Keratinocyte (primary cell): ENCODE results near the gene R3HDM2.

Source experiments
- EZH2 ChIP-seq: IDR thresholded peaks from one replicate; pipeline ENCODE4 v1.6.1; 2012; ENCODE audit warnings: inconsistent platforms, mild to moderate bottlenecking, low read length, moderate library complexity
- TF ChIP-seq, protein P1 (sequence below), 3 experiments: IDR thresholded peaks in 1 of 3; conservative IDR thresholded peaks in 1 of 3; optimal IDR thresholded peaks in 1 of 3; 2 replicates in 2 of 3; 3 replicates in 1 of 3; pipeline versions ENCODE3 to v1.5.1; 2011; ENCODE audit warnings: low read length in 3 of 3, mild to moderate bottlenecking in 3 of 3, moderate library complexity in 2 of 3, control low read depth in 1 of 3, inconsistent platforms in 1 of 3; ENCODE audit not compliant: insufficient read depth in 2 of 3; ENCODE audit errors: extremely low read depth in 1 of 3

DNA sequence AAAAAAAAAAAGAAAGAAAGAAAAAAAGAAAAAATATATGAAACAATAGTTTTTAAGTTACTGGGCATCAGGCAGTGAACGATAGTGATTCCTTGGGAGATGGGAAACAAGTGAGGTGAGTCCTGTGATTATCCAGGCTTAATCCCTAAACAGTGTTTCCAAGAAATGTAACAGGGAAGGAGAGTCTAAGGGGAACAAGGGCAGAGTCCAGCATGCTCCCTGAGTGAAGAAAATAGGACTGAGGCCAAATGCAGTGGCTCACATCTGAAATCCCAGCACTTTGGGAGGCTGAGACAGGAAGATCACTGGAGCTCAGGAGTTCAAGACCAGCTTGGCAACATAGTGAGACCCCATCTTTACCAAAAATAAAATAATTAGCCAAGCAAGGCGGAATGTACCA is 40.7 kb downstream of the R3HDM2 start:
- TF ChIP-seq, protein P1, sequence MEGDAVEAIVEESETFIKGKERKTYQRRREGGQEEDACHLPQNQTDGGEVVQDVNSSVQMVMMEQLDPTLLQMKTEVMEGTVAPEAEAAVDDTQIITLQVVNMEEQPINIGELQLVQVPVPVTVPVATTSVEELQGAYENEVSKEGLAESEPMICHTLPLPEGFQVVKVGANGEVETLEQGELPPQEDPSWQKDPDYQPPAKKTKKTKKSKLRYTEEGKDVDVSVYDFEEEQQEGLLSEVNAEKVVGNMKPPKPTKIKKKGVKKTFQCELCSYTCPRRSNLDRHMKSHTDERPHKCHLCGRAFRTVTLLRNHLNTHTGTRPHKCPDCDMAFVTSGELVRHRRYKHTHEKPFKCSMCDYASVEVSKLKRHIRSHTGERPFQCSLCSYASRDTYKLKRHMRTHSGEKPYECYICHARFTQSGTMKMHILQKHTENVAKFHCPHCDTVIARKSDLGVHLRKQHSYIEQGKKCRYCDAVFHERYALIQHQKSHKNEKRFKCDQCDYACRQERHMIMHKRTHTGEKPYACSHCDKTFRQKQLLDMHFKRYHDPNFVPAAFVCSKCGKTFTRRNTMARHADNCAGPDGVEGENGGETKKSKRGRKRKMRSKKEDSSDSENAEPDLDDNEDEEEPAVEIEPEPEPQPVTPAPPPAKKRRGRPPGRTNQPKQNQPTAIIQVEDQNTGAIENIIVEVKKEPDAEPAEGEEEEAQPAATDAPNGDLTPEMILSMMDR (optimal IDR thresholded peaks at IDR 0.05 in 1 of 3, IDR thresholded peaks at IDR 0.05 in 1 of 3, conservative IDR thresholded peaks at IDR 0.05 in 1 of 3; ENCODE audit: extremely low read depth in 1 of 3, insufficient read depth in 2 of 3, low read length in 3 of 3), result no peak
- no peak for TF ChIP-seq EZH2
